CD4-positive, alpha-beta T cell treated with Interleukin-17A for 4 hours (primary cell): ENCODE results near the gene PSME2.

Source experiments
- DNase-seq: peaks from one replicate; pipeline ENCODE4 v3.0.0-alpha.2; 2020; ENCODE audit warnings: mixed read lengths

The PSME2 gene

GRCh38 chr14:24150993-24151392 lies 4.6 kb upstream of the PSME2 start:
- DNase-seq = no peak

- no peak for DNase-seq
These were observed 4.2 kb upstream of the PSME2 start for GRCh38 chr14:24150567-24150966.

GRCh38 chr14:24150061-24150460 lies 3.7 kb upstream of the PSME2 start:
- no peak for DNase-seq

DNA sequence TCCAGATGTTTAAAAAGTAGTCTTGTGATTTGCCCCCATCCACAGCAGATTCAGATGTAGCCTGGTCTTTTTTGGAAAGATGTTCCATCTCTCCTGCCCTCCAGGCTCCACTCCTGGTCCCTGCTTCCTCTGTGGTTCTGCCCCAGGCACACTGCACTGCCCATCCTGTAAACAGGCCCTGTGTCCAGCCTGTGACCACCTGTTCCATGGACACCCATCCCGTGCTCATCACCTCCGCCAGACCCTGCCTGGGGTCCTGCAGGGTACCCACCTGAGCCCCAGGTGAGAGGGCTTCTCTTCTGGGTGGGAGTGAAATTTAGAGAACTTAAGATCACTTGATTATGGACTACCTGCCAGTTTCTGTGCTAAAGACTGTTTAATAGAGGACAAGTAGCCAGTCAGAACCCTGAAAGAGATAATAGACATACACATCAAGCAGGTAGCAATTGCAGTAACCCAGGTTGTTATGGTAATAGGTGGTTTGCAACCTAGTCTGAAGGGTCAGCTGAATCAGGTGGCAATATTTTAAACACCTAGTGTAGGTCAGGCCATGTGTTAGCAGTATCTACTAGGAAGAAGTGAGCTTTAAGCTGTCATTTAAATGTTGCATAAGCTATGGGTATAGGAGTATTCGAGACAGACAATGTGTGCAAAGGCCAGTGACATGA lies 3.0 kb upstream of the PSME2 start:
- no peak for DNase-seq

GRCh38 chr14:24147761-24148428 lies 1.5 kb upstream of the PSME2 start:
- no peak for DNase-seq

- peak; percentile 99 for DNase-seq
These were observed 759 bp upstream of the PSME2 start, which contains the start of gene RNF31 for GRCh38 chr14:24146978-24147760. RNF31 (plus strand) TSS chr14:24147498; CDS start chr14:24147699, 201 bp downstream.

- no peak for DNase-seq
These were observed 539 bp downstream of the PSME2 start for GRCh38 chr14:24145690-24146452.

DNA sequence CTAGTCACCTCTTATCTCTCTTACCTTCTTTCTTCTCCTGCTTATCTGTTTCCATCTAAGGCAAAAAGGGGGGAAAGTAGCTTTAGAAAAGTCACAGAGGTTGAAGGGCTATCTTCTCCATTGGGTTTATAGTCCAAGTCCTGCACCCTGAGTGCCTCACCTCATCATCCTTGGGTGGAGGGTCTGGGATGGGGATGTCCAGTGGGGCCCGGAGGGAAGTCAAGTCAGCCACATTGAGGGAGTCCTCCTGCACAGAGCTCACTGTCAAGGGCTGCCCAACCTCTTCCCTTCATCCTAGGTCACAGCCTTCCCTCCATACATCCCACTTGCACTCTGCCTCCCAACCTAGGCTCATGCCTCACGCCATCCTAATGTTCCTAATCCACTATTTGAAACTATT lies 1.2 kb downstream of the PSME2 start:
- DNase-seq = no peak

DNA sequence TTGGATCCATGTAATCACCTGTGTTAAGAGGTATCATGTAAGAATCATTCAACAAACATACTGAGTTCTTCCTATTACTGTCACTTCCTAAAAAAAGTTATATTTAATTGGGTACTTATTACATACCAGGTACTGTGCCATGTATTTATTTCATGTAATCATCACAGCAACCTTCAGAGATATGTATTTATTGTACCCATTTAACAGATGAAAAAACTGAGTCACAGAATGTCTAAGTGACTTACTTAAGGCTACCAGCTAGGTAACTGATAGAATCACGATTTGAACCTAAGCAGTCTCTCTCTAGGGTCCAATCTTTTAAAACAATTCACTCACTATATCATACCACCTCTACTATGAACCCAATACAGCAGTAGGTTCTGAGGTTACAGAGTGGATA lies 2.0 kb downstream of the PSME2 start:
- DNase-seq = no peak

DNA sequence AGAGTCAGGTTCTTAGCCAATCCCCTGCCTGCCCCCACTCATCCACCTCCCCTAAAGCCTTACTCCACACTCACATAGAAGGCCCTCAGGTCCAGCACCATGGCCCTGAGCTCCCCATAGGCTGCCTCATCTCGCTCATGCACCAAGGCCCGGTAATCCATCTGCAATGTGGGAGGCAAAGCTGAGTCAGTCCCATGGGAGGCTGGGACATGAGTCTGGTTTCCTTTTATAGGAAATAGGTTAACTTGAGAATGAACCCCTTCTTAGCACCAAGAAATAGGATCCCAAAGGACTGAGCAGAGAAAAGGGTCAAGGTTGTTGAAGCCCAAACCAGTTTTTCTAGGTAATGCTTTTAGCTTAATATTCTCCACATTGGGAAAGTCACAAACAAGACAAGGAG lies 2.9 kb downstream of the PSME2 start:
- no peak for DNase-seq

- DNase-seq = peak; percentile 99
These were observed 5.1 kb downstream of the PSME2 start, which contains the start of gene EMC9 for GRCh38 chr14:24141097-24141880. EMC9 (minus strand) TSS chr14:24141591; CDS start chr14:24141304, 287 bp downstream.

GRCh38 chr14:24139272-24139934 lies 7.0 kb downstream of the PSME2 start:
- peak; percentile 23 for DNase-seq

- no peak for DNase-seq
These were observed 7.8 kb downstream of the PSME2 start for GRCh38 chr14:24138396-24139271.

GRCh38 chr14:24137529-24138395 lies 8.6 kb downstream of the PSME2 start:
- DNase-seq = no peak

DNA sequence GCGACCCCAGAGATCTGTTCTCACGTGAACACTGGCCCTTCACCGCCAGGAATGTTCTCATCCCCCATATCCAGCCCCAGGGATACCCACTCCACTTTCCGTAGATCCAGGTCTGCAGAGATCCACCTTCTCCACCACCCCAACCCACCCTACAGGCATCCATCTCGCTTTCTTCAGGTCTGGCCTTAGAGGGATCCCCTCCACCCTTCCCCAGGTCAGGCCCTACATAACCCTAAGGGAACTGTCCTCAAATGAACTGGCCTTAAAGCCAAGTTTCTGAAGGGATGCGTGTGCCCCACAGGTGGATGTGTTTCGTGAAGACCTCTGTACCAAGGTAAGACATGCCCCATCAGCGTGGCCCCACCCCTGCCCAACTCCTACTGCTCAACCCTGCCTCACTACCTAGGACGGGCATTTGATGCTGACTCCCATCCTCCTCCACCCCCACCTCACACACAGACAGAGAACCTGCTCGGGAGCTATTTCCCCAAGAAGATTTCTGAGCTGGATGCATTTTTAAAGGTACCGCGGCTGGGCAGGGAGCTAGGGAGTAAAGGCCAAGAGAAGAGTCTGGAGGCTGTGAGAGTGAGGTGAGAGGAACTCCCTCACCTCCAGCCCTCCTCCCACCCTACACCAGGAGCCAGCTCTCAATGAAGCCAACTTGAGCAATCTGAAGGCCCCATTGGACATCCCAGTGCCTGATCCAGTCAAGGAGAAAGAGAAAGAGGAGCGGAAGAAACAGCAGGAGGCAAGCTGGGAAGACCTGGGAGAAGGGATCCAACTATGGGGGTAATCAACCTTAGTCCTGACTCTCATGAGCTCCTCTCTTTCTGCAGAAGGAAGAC lies 9.5 kb downstream of the PSME2 start:
- peak; percentile 22 for DNase-seq

DNA sequence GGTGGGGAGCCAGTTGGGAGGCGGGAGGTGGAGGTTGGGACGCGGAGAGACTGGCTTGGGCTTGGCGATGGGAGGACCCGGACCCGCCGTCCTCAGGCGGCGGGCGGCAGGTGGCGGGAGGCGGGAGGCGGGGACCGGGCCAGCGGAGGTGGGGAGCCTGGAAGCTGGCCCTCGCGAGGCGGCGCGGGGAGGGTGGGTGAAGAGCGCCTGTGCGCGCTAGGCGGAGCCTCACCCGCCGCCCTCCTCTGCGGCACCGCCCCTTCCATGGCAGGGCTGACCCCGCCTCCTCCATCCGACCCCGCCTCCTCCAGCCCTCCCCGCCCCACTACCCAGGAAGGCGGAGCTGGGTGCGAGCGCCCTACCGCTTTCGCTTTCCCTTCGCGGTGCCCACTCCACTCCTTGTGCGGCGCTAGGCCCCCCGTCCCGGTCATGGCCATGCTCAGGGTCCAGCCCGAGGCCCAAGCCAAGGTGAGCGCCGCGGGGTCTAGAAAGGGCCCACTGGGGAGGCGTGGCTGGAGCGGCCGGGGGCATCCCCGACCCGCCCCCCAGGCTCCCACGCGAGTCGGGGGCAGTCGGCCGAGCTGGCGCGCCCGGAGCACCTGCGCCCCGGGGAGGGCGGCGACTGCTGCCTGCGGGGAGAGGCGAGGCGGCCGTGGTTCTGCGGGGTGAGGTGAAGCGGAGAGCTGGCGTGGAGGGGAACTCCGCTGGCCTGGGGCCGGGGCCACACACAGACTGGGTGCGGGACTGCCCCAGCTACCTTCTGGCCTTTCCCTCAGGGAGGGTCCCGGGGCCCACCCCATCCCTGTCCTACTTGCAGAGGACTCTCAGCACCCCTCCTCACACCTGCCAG lies 10.4 kb downstream of the PSME2 start, which contains the start of gene PSME1:
Gene PSME1 (plus strand): TSS at position 361 of the 850 bp plus-strand sequence. CDS start 69 bp downstream, at position 430.
- peak; percentile 96 for DNase-seq

DNA sequence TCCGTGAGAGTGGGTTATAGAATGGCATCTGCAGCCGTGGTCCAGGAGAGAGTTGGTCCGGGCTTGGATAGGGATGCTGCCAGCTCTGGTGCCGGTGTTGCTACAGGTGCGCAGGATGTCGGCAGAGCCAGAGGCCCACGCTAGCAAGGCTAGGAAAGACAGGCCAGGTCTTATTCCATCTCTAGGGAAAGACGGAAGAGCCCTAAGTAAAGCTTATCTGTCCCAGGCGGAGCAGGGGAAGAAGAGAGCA lies 10.9 kb downstream of the PSME2 start:
- DNase-seq = no peak

GRCh38 chr14:24133735-24134134 lies 12.7 kb downstream of the PSME2 start:
- DNase-seq = no peak
